ENCODE measurements around the gene SALL1. TPM values are rescaled to one million over a fixed set of nuclear protein-coding genes. Genes with fewer than 3 reads are reported as not detected.

Gene SALL1
- total and polyA plus RNA-seq, 2 of the 13 experiments (the other 11 are each of a cell fraction or from before 2014, with no cell fraction given) = 6.6 to 12.3 TPM

- TF ChIP-seq ZNF484 (CRISPR knock-in tag; IDR thresholded peaks at IDR 0.05; ENCODE audit: borderline replicate concordance, low read depth) = no peak
- no peak for TF ChIP-seq ADNP (CRISPR knock-in tag; IDR thresholded peaks at IDR 0.05)
- no peak for TF ChIP-seq ZNF737 (CRISPR knock-in tag; IDR thresholded peaks at IDR 0.05; ENCODE audit: borderline replicate concordance)
- TF ChIP-seq ZSCAN29 (CRISPR knock-in tag; conservative IDR thresholded peaks at IDR 0.05) = no peak
- TF ChIP-seq ARNT (IDR thresholded peaks at IDR 0.05) = no peak
- no peak for TF ChIP-seq ZNF318 (CRISPR knock-in tag; IDR thresholded peaks at IDR 0.05)
- no peak for TF ChIP-seq NCOA1 (CRISPR knock-in tag; IDR thresholded peaks at IDR 0.05)
- TF ChIP-seq POLR2AphosphoS2 (IDR thresholded peaks at IDR 0.05; ENCODE audit: low read depth, low read length) = no peak
- TF ChIP-seq ZNF740 (CRISPR knock-in tag; IDR thresholded peaks at IDR 0.05) = no peak
- TF ChIP-seq ZNF607 (CRISPR knock-in tag; IDR thresholded peaks at IDR 0.05; ENCODE audit: borderline replicate concordance) = no peak
- TF ChIP-seq NFKBIZ (CRISPR knock-in tag; IDR thresholded peaks at IDR 0.05) = no peak; the same call in 1 of the 2 replicates
- TF ChIP-seq SMAD3 (CRISPR knock-in tag; IDR thresholded peaks at IDR 0.05) = no peak
- TF ChIP-seq SIN3A (IDR thresholded peaks at IDR 0.05; ENCODE audit: borderline replicate concordance, low read depth, low read length) = no peak
- no peak for TF ChIP-seq PCBP1 (IDR thresholded peaks at IDR 0.05; ENCODE audit: borderline replicate concordance, low read depth, low read length)
- no peak for TF ChIP-seq PBX3 (CRISPR knock-in tag; IDR thresholded peaks at IDR 0.05; ENCODE audit: borderline replicate concordance)
- peak; percentile 64; the same call in 1 of the 2 replicates for TF ChIP-seq KAT7 (CRISPR knock-in tag; IDR thresholded peaks at IDR 0.05; ENCODE audit: borderline replicate concordance)
- TF ChIP-seq ZNF441 (CRISPR knock-in tag; IDR thresholded peaks at IDR 0.05; ENCODE audit: borderline replicate concordance) = no peak; the same call in 1 of the 2 replicates
- no peak for TF ChIP-seq ZBTB43 (CRISPR knock-in tag; conservative IDR thresholded peaks at IDR 0.05)
- no peak for TF ChIP-seq CCAR2 (optimal IDR thresholded peaks at IDR 0.05; ENCODE audit: low read depth, low read length)
Measured at GRCh38 chr16:51149721-51150164, 1.3 kb downstream of the SALL1 start (continued).

Data from HepG2 (cell line).